Natural killer cell (primary cell): Measurements from ENCODE around the gene XRCC4. TPM values are rescaled to one million over a fixed set of nuclear protein-coding genes. Genes with fewer than 3 reads are reported as not detected.

ENCODE experiments used
- ATAC-seq, 3 donors: fragments of 150-1000 bp in 2 of 3; fragments of 200-7000 bp in 1 of 3; cut with Tn5 transposase; 1 replicate in 1 of 3; 2 replicates in 2 of 3; pipeline ENCODE4 v1.10.0; 2021; ENCODE audit warnings: mild to moderate bottlenecking in 2 of 3, moderate library complexity in 2 of 3
- DNase-seq, 2 donors: peaks; one replicate each; pipeline versions ENCODE4 v3.0.0 to v3.0.0-alpha.2; 2013 to 2021; ENCODE audit warnings: mixed read lengths in 1 of 2
- H3K27ac ChIP-seq: one replicate; pipeline ENCODE4 v1.5.1; 2013; ENCODE audit warnings: mild to moderate bottlenecking, low read length
- H3K27me3 ChIP-seq: one replicate; pipeline ENCODE4 v1.6.1; 2013; ENCODE audit warnings: low read length; ENCODE audit not compliant: control insufficient read depth, insufficient read depth
- H3K36me3 ChIP-seq: one replicate; pipeline ENCODE4 v1.6.1; 2013; ENCODE audit warnings: low read length; ENCODE audit not compliant: control insufficient read depth, insufficient read depth
- H3K4me1 ChIP-seq: one replicate; pipeline ENCODE4 v1.6.1; 2013; ENCODE audit warnings: low read length; ENCODE audit not compliant: control insufficient read depth, insufficient read depth
- H3K4me3 ChIP-seq: one replicate; pipeline ENCODE4 v1.5.1; 2013; ENCODE audit warnings: low read length
- H3K9me3 ChIP-seq: one replicate; pipeline ENCODE4 v1.6.1; 2013; ENCODE audit warnings: low read length; ENCODE audit not compliant: control insufficient read depth, insufficient read depth
- H3K27ac Mint-ChIP-seq, 2 donors: one replicate each; pipeline ENCODE4 v1.8.0; 2022; ENCODE audit warnings: mild to moderate bottlenecking in 2 of 2, mixed read lengths in 2 of 2, moderate library complexity in 1 of 2
- H3K27me3 Mint-ChIP-seq, 2 donors: one replicate each; pipeline ENCODE4 v1.8.0; 2022; ENCODE audit warnings: low read depth in 2 of 2, mixed read lengths in 2 of 2
- H3K36me3 Mint-ChIP-seq: one replicate; pipeline ENCODE4 v1.8.0; 2022; ENCODE audit warnings: mixed read lengths
- H3K4me1 Mint-ChIP-seq, 2 donors: one replicate each; pipeline ENCODE4 v1.8.0; 2022; ENCODE audit warnings: mixed read lengths in 2 of 2
- H3K4me3 Mint-ChIP-seq: one replicate; pipeline ENCODE4 v1.8.0; 2022; ENCODE audit warnings: mild to moderate bottlenecking, moderate library complexity, mixed read lengths
- H3K9me3 Mint-ChIP-seq, 2 donors: one replicate each; pipeline ENCODE4 v1.8.0; 2022; ENCODE audit warnings: mixed read lengths in 2 of 2
- WGBS: methylation state at CpG from one replicate; pipeline ENCODE4 v1.1.7; 2013; ENCODE audit warnings: missing lambda C conversion rate; ENCODE audit not compliant: insufficient coverage; 5-methylcytosine and 5-hydroxymethylcytosine counted together
- intact Hi-C: fragments of 100-400 bp; cut with micrococcal nuclease; formaldehyde crosslinking; loops from one replicate; pipeline ENCODE4 v1.14.2; 2022
- total RNA-seq, 4 donors: library from RNA; stranded (reverse); fragments of 120-200 nt in 1 of 4; gene quantifications; one replicate each; pipeline versions ENCODE4 v1.2.3 to v1.2.4, GENCODE V29; 2013 to 2022
- TF ChIP-seq, protein P1 (sequence below): fragments of 200-600 bp; IDR thresholded peaks from one replicate; pipeline ENCODE4 v1.8.0; 2022; ENCODE audit warnings: antibody characterized with exemption

Gene XRCC4
- total RNA-seq, 3 donors from 2014 or later (not counting 1 experiment from before 2014, with no cell fraction given), result 6.0 to 8.6 (median 7.0) TPM

DNA sequence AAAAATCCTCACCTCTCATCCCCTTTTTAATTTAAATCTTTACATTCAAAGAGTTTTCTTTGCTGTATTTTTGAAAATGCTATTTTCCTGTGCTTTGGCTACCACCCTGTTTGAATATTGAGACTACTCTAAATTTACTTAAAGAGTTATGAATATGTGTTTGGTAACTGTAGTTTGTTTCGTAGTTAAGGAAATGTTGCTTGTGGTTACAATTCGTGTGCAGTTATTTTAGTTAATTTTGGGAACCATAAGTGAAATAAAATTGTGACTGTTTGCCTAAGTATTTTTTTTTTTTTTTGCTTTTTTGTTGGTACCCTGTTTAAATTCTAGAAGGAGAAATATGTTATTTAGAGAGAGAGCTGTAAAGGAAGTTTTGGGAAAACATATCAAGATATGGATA, 78.7 kb downstream of the XRCC4 start:
- Mint-ChIP-seq H3K9me3 (no peaks in the 10 kb centered on the region), H3K4me1 (peaks cover 5% of the 10 kb centered on the region in 2 donors), H3K27ac (no peak overlapping the region), H3K4me3 (no peak overlapping the region), H3K27me3 (no peaks in the 10 kb centered on the region), H3K36me3 (no peaks in the 10 kb centered on the region)
- Histone ChIP-seq H3K27ac (no peak overlapping the region), H3K36me3 (no peaks in the 10 kb centered on the region), H3K4me1 (no peaks in the 10 kb centered on the region), H3K4me3 (no peak overlapping the region), H3K9me3 (no peaks in the 10 kb centered on the region), H3K27me3 (no peaks in the 10 kb centered on the region)
- TF ChIP-seq, protein P1, sequence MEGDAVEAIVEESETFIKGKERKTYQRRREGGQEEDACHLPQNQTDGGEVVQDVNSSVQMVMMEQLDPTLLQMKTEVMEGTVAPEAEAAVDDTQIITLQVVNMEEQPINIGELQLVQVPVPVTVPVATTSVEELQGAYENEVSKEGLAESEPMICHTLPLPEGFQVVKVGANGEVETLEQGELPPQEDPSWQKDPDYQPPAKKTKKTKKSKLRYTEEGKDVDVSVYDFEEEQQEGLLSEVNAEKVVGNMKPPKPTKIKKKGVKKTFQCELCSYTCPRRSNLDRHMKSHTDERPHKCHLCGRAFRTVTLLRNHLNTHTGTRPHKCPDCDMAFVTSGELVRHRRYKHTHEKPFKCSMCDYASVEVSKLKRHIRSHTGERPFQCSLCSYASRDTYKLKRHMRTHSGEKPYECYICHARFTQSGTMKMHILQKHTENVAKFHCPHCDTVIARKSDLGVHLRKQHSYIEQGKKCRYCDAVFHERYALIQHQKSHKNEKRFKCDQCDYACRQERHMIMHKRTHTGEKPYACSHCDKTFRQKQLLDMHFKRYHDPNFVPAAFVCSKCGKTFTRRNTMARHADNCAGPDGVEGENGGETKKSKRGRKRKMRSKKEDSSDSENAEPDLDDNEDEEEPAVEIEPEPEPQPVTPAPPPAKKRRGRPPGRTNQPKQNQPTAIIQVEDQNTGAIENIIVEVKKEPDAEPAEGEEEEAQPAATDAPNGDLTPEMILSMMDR, result no peak
- no peak for ATAC-seq
- DNase-seq, result no peak
- 23% methylated on average over 2 of the region's 2 CpGs for WGBS
- intact Hi-C loops, result no loop called here

DNA sequence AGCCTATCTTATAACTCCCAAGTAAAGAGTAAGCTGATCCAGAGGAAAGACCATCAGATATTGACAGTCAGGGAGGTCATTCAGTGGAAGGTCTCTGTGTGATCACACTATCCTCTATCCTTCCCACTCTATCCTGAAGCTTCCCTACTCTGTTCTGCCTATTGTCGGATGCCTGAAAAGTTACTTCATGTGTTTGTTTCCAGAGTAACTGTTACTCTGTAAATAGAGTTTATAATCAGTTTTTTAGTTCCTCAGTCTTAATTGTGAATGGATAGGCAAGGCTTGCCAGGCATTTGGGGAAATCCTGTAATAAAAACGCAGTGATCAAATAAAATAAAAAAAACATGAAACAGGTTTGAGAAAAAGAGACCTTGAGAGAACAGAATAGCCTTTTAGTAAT, 79.8 kb downstream of the XRCC4 start:
- no peak overlapping the region for H3K27ac Mint-ChIP-seq
- H3K4me1 Mint-ChIP-seq, result peaks cover 5% of the 10 kb centered on the region in 2 donors
- no peaks in the 10 kb centered on the region for H3K36me3 Mint-ChIP-seq
- Histone ChIP-seq H3K4me3 (no peak overlapping the region), H3K9me3 (no peaks in the 10 kb centered on the region), H3K27me3 (no peaks in the 10 kb centered on the region), H3K36me3 (no peaks in the 10 kb centered on the region), H3K4me1 (no peaks in the 10 kb centered on the region), H3K27ac (no peak overlapping the region)
- intact Hi-C loops, result no loop called here
- no peaks in the 10 kb centered on the region for H3K9me3 Mint-ChIP-seq
- ATAC-seq (no peak), DNase-seq (no peak)
- WGBS, result 90% methylated on average over 2 of the region's 2 CpGs
- H3K4me3 Mint-ChIP-seq, result no peak overlapping the region
- H3K27me3 Mint-ChIP-seq, result no peaks in the 10 kb centered on the region
- TF ChIP-seq, protein P1, result no peak

DNA sequence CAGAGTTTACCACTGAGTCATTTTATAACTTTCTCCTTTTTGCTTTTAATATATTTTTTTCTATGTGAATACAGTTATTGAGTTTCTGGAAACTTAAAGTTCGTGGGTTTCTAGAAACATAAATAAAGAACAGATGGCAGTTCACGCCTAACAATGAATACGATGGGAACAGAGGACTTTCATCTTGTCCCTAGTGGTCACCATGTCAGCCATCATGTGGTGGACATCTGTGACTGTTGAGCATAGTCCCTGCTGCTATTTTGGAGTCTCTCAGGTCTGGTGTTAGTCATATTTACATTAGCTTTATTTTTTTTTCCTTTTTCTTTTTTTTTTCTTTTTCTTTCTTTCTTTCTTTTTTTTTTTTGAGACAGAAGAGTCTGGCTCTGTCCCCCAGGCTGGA, 85.3 kb downstream of the XRCC4 start:
- TF ChIP-seq, protein P1, result no peak
- no peak overlapping the region for H3K27ac ChIP-seq
- intact Hi-C loops, result no loop called here
- H3K4me1 ChIP-seq, result no peaks in the 10 kb centered on the region
- no peaks in the 10 kb centered on the region for H3K27me3 ChIP-seq
- WGBS, result 63% methylated on average over 3 of the region's 3 CpGs
- Mint-ChIP-seq H3K9me3 (no peaks in the 10 kb centered on the region), H3K27ac (no peak overlapping the region), H3K4me1 (peaks cover 0 to 6% of the 10 kb centered on the region in 2 donors), H3K27me3 (no peaks in the 10 kb centered on the region), H3K36me3 (no peaks in the 10 kb centered on the region), H3K4me3 (no peak overlapping the region)
- H3K36me3 ChIP-seq, result no peaks in the 10 kb centered on the region
- DNase-seq (no peak), ATAC-seq (no peak)
- H3K9me3 ChIP-seq, result no peaks in the 10 kb centered on the region
- H3K4me3 ChIP-seq, result no peak overlapping the region

DNA sequence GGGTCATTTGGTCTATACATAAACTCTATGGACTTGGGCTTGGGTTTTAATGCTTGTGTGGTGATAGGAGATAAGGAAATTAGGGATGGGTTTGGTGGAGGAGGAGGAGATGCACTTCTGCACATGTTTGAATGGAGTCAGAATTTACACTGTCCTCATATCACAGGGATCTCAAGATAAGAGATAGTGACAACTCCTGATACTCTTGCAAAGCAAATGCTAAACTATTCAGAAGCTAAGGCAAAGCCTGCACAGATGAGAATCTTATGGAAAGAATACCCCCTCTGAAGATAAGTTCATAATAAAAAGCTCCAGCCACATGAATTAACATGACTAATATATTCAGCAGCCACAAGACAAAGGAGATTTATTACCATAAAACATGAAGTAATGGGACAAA, 90.2 kb downstream of the XRCC4 start:
- H3K27me3 ChIP-seq, result no peaks in the 10 kb centered on the region
- Mint-ChIP-seq H3K9me3 (no peaks in the 10 kb centered on the region), H3K36me3 (no peaks in the 10 kb centered on the region), H3K4me3 (no peak overlapping the region), H3K27ac (no peak overlapping the region), H3K4me1 (peaks cover 0 to 6% of the 10 kb centered on the region in 2 donors), H3K27me3 (no peaks in the 10 kb centered on the region)
- no peaks in the 10 kb centered on the region for H3K9me3 ChIP-seq
- no peak overlapping the region for H3K27ac ChIP-seq
- ATAC-seq (no peak), DNase-seq (no peak)
- intact Hi-C loops, result no loop called here
- H3K4me1 ChIP-seq, result no peaks in the 10 kb centered on the region
- TF ChIP-seq, protein P1, result no peak
- no peaks in the 10 kb centered on the region for H3K36me3 ChIP-seq
- H3K4me3 ChIP-seq, result no peak overlapping the region
